ENCODE measurements around the gene TMEM174.

The TMEM174 gene

GRCh38 chr5:73172951-73173350 is at the start of gene TMEM174:
Gene TMEM174 (plus strand): TSS chr5:73173193. CDS start chr5:73173244, 51 bp downstream.
- DNase-seq (ENCODE audit: low read depth): no peak

GRCh38 chr5:73125289-73125688 is 47.7 kb upstream of the TMEM174 start:
- no peak for DNase-seq (ENCODE audit: low read depth)

GRCh38 chr5:73126381-73126780 is 46.6 kb upstream of the TMEM174 start:
- no peak for DNase-seq (ENCODE audit: low read depth)

- DNase-seq (ENCODE audit: low read depth): no peak
Observed at GRCh38 chr5:73126957-73127356, 46.0 kb upstream of the TMEM174 start.

GRCh38 chr5:73129143-73129542 is 43.9 kb upstream of the TMEM174 start:
- no peak for DNase-seq (ENCODE audit: low read depth)

GRCh38 chr5:73130811-73131210 is 42.2 kb upstream of the TMEM174 start:
- DNase-seq (ENCODE audit: low read depth): no peak

GRCh38 chr5:73131711-73132425 is 41.1 kb upstream of the TMEM174 start:
- no peak for DNase-seq (ENCODE audit: low read depth)

- no peak for DNase-seq (ENCODE audit: low read depth)
Observed at GRCh38 chr5:73132759-73133158, 40.2 kb upstream of the TMEM174 start.

GRCh38 chr5:73135021-73135420 is 38.0 kb upstream of the TMEM174 start:
- no peak for DNase-seq (ENCODE audit: low read depth)

GRCh38 chr5:73135429-73136054 is 37.5 kb upstream of the TMEM174 start:
- no peak for DNase-seq (ENCODE audit: low read depth)

GRCh38 chr5:73136055-73136562 is 36.9 kb upstream of the TMEM174 start:
- DNase-seq (ENCODE audit: low read depth): no peak

GRCh38 chr5:73137563-73138530 is 35.1 kb upstream of the TMEM174 start:
- no peak for DNase-seq (ENCODE audit: low read depth)

GRCh38 chr5:73139485-73139884 is 33.5 kb upstream of the TMEM174 start:
- no peak for DNase-seq (ENCODE audit: low read depth)

GRCh38 chr5:73140801-73141200 is 32.2 kb upstream of the TMEM174 start:
- DNase-seq (ENCODE audit: low read depth): no peak

GRCh38 chr5:73142035-73142434 is 31.0 kb upstream of the TMEM174 start:
- no peak for DNase-seq (ENCODE audit: low read depth)

GRCh38 chr5:73143716-73144115 is 29.3 kb upstream of the TMEM174 start:
- DNase-seq (ENCODE audit: low read depth): no peak

GRCh38 chr5:73149540-73149939 is 23.5 kb upstream of the TMEM174 start:
- no peak for DNase-seq (ENCODE audit: low read depth)

- DNase-seq (ENCODE audit: low read depth): no peak
Observed at GRCh38 chr5:73150876-73151275, 22.1 kb upstream of the TMEM174 start.

- no peak for DNase-seq (ENCODE audit: low read depth)
Observed at GRCh38 chr5:73151766-73152410, 21.1 kb upstream of the TMEM174 start.

- DNase-seq (ENCODE audit: low read depth): no peak
Observed at GRCh38 chr5:73152411-73153388, 20.3 kb upstream of the TMEM174 start.

GRCh38 chr5:73153513-73153912 is 19.5 kb upstream of the TMEM174 start:
- no peak for DNase-seq (ENCODE audit: low read depth)

All from stimulated activated CD8-positive, alpha-beta memory T cell treated with anti-CD3 and anti-CD28 coated beads, Interleukin-15, amount 100 ng/mL, for 1 hour (primary cell).